Tibial nerve (tissue), 4 donors: ENCODE data around the gene DNAJC10. TPM values are rescaled to one million over a fixed set of nuclear protein-coding genes. Genes with fewer than 3 reads are reported as not detected.

ENCODE experiments used
- DNase-seq, 2 donors: peaks; one replicate each; pipeline ENCODE4 v3.0.0-alpha.2; 2019; ENCODE audit warnings: low spot score in 2 of 2
- H3K27ac ChIP-seq, 4 donors: fragments of 200-600 bp; sonication (generic) in 3 of 4; one replicate each; pipeline ENCODE4 v1.5.1; 2017 to 2019; ENCODE audit warnings: mild to moderate bottlenecking in 1 of 4
- H3K27me3 ChIP-seq, 2 donors: fragments of 200-600 bp; sonication (generic) in 1 of 2; one replicate each; pipeline versions ENCODE4 v1.5.1 to v1.6.0; 2017 to 2019
- H3K36me3 ChIP-seq, 3 donors: fragments of 200-600 bp; sonication (generic); one replicate each; pipeline ENCODE4 v1.5.1; 2018 to 2019
- H3K4me1 ChIP-seq, 4 donors: fragments of 200-600 bp; sonication (generic) in 3 of 4; one replicate each; pipeline ENCODE4 v1.5.1; 2017 to 2019
- H3K4me3 ChIP-seq, 4 donors: fragments of 200-600 bp; sonication (generic) in 3 of 4; one replicate each; pipeline ENCODE4 v1.5.1; 2017 to 2019; ENCODE audit warnings: mild to moderate bottlenecking in 1 of 4, moderate library complexity in 1 of 4
- H3K9me3 ChIP-seq, 4 donors: fragments of 200-600 bp; sonication (generic) in 3 of 4; one replicate each; pipeline ENCODE4 v1.5.1; 2017 to 2019
- EP300 ChIP-seq, 2 donors: sonication (generic); formaldehyde crosslinking; IDR thresholded peaks; one replicate each; pipeline ENCODE4 v1.6.1; 2017; ENCODE audit warnings: antibody characterized with exemption in 2 of 2, mild to moderate bottlenecking in 1 of 2
- POLR2A ChIP-seq, 2 donors: fragments of 450-650 bp; IDR thresholded peaks; one replicate each; pipeline ENCODE4 v1.6.1; 2017; ENCODE audit warnings: antibody characterized with exemption in 2 of 2, mild to moderate bottlenecking in 2 of 2, moderate library complexity in 2 of 2
- WGBS, 2 donors: methylation state at CpG; one replicate each; pipeline ENCODE4 v1.1.5; 2018; 5-methylcytosine and 5-hydroxymethylcytosine counted together
- total RNA-seq, 4 donors: library from RNA; depleted of rRNA; stranded (reverse); fragments of >200 nt; gene quantifications; one replicate each; pipeline ENCODE4 v1.1.0, GENCODE V29; 2016
- TF ChIP-seq, protein P1 (sequence below), 5 experiments: fragments of 200-600 bp in 3 of 5; fragments of 450-650 bp in 2 of 5; sonication (generic) in 3 of 5; IDR thresholded peaks; one replicate each; pipeline ENCODE4 v1.5.1; 2016 to 2019; ENCODE audit warnings: antibody characterized with exemption in 5 of 5, mild to moderate bottlenecking in 3 of 5, moderate library complexity in 2 of 5

The DNAJC10 gene
- total RNA-seq, result 10 to 100 TPM; 54.7 to 66.3 (median 62.0) TPM

GRCh38 chr2:182715892-182716649, at the start of gene DNAJC10:
Gene DNAJC10 (plus strand): TSS chr2:182716257. CDS start chr2:182718087, 1,830 bp downstream.
- peak in 1 of 2 donors; percentile 66 for TF ChIP-seq POLR2A (IDR thresholded peaks at IDR 0.05)
- TF ChIP-seq EP300 (IDR thresholded peaks at IDR 0.05), result peak in 1 of 2 donors; percentile 78
- TF ChIP-seq, protein P1, sequence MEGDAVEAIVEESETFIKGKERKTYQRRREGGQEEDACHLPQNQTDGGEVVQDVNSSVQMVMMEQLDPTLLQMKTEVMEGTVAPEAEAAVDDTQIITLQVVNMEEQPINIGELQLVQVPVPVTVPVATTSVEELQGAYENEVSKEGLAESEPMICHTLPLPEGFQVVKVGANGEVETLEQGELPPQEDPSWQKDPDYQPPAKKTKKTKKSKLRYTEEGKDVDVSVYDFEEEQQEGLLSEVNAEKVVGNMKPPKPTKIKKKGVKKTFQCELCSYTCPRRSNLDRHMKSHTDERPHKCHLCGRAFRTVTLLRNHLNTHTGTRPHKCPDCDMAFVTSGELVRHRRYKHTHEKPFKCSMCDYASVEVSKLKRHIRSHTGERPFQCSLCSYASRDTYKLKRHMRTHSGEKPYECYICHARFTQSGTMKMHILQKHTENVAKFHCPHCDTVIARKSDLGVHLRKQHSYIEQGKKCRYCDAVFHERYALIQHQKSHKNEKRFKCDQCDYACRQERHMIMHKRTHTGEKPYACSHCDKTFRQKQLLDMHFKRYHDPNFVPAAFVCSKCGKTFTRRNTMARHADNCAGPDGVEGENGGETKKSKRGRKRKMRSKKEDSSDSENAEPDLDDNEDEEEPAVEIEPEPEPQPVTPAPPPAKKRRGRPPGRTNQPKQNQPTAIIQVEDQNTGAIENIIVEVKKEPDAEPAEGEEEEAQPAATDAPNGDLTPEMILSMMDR (IDR thresholded peaks at IDR 0.05), result peak in 1 of 5 experiments; percentile 41
- peak; percentile 63 to 78 for DNase-seq
- H3K27ac ChIP-seq, result peak within 1 kb of the TSS; percentile 28 to 91 (median 88)
- H3K27me3 ChIP-seq, result no peaks in the 10 kb centered on the region
- H3K4me1 ChIP-seq, result peaks cover 0 to 24% (median 7%) of the 10 kb centered on the region in 4 donors
- WGBS, 2 donors, result 0 to 1% methylated on average over 25 to 29 of the region's 69 CpGs
- peak within 1 kb of the TSS; percentile 47 to 91 (median 78) for H3K4me3 ChIP-seq
- H3K36me3 ChIP-seq, result peaks cover 0 to 14% (median 0%) of the 10 kb centered on the region in 3 donors
- H3K9me3 ChIP-seq, result no peaks in the 10 kb centered on the region

- no peak for DNase-seq
- H3K27me3 ChIP-seq, result no peaks in the 10 kb centered on the region
- H3K36me3 ChIP-seq, result no peaks in the 10 kb centered on the region
- H3K4me3 ChIP-seq, result no peak overlapping the region
- no peaks in the 10 kb centered on the region for H3K9me3 ChIP-seq
- no peaks in the 10 kb centered on the region for H3K4me1 ChIP-seq
- no peak overlapping the region for H3K27ac ChIP-seq
- WGBS, 2 donors, result 71 to 78% methylated on average over 1 of the region's 1 CpG
- no peak for TF ChIP-seq POLR2A (IDR thresholded peaks at IDR 0.05)
- TF ChIP-seq, protein P1 (IDR thresholded peaks at IDR 0.05), result peak in 4 of 5 experiments; percentile 22 to 33 (median 31)
- no peak for TF ChIP-seq EP300 (IDR thresholded peaks at IDR 0.05)
These were observed 49.3 kb upstream of the DNAJC10 start for GRCh38 chr2:182666674-182667314.

- TF ChIP-seq POLR2A (IDR thresholded peaks at IDR 0.05) (no peak), EP300 (IDR thresholded peaks at IDR 0.05) (no peak)
- TF ChIP-seq, protein P1 (IDR thresholded peaks at IDR 0.05), result no peak
- no peak for DNase-seq
- no peaks in the 10 kb centered on the region for H3K9me3 ChIP-seq
- no peaks in the 10 kb centered on the region for H3K27me3 ChIP-seq
- H3K4me1 ChIP-seq, result no peaks in the 10 kb centered on the region
- no peaks in the 10 kb centered on the region for H3K36me3 ChIP-seq
- no peak overlapping the region for H3K4me3 ChIP-seq
- WGBS, 2 donors, result 83 to 84% methylated on average over 1 of the region's 1 CpG
- H3K27ac ChIP-seq, result no peak overlapping the region
These were observed 48.8 kb upstream of the DNAJC10 start for GRCh38 chr2:182667315-182667695.

- Histone ChIP-seq H3K27me3 (no peaks in the 10 kb centered on the region), H3K27ac (no peak overlapping the region), H3K36me3 (no peaks in the 10 kb centered on the region), H3K9me3 (no peaks in the 10 kb centered on the region), H3K4me1 (no peaks in the 10 kb centered on the region), H3K4me3 (no peak overlapping the region)
- DNase-seq, result no peak
- 39 to 59% methylated on average over 6 of the region's 6 CpGs for WGBS, 2 donors
- TF ChIP-seq, protein P1 (IDR thresholded peaks at IDR 0.05), result no peak
- TF ChIP-seq POLR2A (IDR thresholded peaks at IDR 0.05) (no peak), EP300 (IDR thresholded peaks at IDR 0.05) (no peak)
These were observed 47.4 kb upstream of the DNAJC10 start for GRCh38 chr2:182668671-182669070.
